ENCODE data around the gene IQGAP3.

The IQGAP3 gene

DNA sequence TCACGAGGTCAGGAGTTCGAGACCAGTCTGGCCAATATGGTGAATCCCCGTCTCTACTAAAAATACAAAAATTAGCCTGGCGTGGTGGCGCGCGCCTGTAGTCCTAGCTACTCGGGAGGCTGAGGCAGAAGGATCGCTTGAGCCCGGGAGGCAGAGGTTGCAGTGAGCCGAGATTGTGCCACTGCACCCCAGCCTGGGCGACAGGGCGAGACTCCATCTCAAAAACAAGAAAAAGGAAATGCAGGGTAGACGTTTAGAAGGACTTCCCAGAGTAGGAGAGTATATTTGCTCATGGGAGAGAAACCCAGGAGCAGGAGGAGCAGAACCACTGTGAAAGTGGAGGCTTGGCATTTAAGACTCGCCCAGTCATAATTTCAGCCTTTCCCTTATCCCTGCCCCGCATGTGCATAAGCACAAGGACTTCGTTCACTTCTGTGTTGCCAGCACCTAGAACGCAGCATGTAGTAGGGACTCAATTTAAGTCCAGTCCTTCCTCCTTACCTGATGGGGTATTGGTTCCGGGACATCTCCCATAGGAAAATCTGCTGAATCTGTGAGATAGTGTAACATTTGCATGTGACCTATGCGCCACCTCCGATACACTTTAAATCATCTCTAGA is 66.6 kb downstream of the IQGAP3 start:
- FAIRE-seq, result no peak

DNA sequence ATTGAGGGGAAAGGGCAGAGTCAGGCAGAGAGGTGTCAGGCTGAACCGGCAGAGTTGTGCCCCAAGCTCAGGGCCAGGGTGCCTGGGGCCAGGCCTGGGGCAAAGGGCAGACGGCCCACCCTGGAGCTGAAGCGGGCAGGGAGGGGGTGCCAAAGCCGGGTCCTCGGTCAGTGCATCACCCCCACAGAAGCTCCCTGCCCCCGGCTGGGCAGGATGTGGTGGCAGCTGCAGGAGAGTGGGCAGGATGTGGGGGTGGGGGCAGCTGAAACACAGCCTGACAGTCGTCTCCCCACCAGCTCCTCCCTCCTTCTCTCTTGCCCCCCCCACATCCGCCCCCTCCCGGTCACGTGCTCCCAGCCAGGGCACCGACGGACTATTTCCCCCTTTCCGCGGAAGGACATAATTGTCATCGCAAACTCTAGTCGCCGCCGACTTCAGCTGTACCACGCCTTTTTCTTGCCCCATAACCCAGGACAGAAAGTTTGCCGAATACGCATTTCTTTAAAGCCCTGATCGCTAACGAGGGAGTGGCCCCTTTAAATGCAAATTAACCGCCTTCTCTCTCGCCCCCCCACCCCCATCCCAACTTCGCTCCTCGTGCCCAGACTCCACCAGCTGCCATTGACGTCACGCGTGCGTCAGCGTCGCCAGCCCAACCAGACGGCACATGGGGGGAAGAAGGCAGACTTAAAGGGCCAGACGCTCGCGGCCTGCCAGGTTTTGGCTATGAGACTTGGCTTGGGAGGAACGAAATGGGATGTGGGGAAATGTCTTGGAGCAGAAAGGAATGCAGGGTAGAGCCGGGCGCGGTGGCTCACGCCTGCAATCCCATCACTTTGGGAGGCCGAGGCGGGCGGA is 67.3 kb downstream of the IQGAP3 start:
- FAIRE-seq, result no peak

DNA sequence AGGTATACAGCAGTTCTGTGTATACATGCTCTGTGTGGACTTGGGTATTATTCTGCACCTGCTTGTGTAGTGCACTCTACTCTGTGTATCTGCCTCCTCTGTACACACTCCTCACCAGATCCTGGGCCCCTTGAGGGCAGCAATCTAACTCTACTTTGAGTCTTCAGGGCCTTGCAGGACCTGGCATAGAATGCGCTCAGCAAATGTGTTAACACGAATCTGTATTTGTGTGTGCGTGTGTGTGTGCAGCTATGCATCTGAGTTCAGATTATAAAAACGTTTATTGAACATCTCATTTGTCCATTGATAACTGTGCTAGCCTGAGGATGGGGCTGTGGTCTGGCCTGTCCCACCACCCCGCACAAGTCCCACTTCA is 67.9 kb downstream of the IQGAP3 start:
- no peak for FAIRE-seq

DNA sequence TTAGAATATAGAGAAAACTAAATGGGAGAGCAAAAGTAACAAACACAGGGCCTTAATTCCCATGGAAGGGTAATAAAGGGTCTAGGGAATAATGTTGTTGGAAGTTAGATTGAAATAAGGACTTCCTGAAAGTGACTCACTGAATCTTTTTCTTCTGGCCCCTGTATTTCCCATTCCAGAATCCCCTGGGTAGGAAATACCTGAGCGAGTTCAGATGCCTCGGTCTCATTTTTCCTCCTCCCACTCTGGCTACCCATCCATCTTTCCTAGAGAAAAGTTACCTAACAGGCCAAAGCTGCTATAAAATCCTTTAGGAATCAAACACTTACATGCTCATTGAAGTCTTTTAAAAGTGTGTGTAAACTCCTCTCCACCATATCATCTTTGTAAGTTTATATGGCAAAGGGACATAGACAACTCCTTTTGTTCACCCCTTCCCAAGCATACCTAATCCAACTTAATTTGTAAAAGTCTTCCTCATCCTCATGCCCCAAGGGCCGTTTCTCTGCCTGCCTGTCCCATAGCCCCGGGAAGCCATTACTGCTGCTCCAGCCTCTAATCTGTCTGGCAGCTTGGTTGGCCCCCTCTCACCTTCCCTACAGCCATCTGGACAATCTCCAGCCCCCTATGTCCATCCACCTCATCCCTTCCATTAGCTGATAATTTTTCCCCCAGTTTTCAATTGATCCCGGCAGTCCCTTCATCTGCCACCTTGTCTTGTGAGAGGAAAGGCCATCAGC is 68.5 kb downstream of the IQGAP3 start:
- no peak for FAIRE-seq

DNA sequence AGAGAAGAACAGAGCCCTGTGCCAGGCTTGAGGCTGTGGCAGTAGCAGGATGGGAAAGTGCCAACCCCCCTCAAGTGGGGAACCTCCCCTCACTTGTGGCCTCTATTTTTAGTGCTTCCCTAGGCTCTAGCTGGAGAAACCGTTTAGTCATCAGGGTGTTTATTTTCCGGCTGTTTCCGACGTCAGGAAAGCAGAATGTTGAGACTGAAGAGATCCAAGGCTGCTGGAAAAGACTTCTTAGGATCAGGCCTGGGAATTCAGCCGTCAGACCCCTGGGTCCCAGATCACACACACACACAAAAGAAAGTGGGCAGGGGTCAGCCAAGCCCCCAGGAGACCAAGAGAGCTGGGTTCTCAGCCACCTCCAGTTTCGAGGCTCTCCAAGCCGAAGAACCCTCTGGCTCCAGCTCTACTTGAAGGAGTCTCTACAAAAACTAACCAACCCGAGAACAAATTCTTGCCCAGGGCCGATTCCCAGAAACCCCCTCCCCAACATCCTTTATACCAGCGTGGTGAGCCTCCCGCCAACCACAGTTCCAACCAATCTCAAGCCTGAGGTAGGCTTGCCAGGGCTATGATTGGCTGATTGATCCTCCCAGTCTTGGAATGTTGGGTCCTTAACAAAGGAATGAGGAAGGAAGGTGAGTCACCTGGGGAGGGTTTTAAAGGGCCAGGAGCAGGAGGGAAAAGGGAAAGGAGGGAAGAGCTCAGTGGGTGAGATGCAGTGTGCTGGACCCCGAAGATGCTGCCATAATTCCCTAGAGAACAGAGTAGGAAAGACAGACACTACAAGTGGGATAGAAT is 69.3 kb downstream of the IQGAP3 start:
- no peak for FAIRE-seq

DNA sequence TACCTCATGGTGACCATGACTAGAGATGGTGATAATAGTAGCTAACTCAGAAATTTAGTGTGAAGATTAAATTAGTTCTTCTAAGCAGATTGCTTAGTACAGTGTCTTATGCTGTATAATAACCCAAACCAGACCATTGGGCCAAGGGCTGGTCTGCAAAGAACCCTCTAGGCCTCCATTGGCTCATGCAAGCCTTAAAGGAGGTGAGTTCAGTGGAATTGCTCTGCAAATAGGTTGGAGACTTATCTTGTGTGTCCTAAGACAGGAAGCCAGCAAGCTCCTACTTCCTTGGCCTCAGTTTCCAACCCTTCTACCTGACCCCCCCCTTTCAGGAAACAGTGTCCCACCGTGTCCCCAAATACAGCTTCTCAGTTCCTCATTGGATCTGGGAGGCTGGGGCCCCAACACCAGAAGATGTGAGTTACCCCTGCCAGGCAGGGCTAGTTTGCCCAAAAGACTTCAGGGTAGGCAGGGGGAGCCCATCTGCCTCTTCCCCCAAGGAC is 69.9 kb downstream of the IQGAP3 start:
- no peak for FAIRE-seq

DNA sequence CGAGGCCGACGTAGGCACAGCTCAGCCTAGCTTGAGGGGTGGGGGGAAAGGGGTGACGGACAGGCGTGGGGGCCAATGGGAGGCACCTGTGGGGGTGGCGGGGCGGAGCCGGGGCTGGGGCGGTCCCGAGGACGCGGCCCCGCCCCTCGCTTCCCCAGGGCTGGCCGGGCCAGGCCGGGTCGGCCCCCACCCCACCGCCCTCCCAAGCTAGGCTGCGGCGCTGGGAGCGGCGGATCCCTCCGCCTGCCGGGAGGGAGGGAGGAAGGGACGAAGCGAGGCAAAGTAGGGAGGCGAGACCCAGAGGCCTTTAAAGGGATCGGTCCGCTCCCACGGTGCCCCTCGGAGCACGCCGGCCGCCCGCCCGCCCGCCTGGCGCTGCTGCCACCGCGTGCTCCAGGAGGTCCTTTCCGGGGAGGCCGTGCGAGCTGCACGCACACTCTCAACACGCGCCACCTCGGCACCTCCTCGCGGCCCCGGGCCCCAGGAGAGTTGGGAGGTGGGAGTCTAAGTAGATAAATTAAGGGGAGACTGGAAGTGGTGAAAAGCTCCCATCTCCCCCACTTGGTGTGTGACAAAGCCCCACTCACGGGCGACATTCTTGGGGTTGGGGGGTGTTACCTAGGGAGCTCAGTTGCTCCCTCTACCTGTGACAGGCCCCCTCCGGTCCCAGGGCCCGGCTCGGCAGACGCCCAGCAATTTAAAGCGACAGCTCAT is 71.4 kb downstream of the IQGAP3 start:
- FAIRE-seq, result no peak

DNA sequence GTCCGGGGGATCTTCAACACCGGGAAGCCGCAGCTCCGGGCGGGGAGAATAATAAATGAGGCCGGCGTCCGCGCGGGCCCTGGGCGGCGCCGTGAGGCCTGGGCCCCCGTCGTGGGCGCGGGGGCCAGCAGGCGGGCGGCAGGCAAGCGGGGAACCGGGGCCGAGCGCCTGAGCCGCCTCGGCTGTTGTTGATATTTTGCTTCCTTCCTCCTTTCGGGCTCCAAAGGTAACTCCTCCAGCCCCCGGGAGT is 71.9 kb downstream of the IQGAP3 start, which contains the start of gene MEF2D:
TSS of gene MEF2D (minus strand) at position 233 of the 250 bp plus-strand sequence. CDS start 17,483 bp downstream, outside the sequence.
- FAIRE-seq, result no peak

DNA sequence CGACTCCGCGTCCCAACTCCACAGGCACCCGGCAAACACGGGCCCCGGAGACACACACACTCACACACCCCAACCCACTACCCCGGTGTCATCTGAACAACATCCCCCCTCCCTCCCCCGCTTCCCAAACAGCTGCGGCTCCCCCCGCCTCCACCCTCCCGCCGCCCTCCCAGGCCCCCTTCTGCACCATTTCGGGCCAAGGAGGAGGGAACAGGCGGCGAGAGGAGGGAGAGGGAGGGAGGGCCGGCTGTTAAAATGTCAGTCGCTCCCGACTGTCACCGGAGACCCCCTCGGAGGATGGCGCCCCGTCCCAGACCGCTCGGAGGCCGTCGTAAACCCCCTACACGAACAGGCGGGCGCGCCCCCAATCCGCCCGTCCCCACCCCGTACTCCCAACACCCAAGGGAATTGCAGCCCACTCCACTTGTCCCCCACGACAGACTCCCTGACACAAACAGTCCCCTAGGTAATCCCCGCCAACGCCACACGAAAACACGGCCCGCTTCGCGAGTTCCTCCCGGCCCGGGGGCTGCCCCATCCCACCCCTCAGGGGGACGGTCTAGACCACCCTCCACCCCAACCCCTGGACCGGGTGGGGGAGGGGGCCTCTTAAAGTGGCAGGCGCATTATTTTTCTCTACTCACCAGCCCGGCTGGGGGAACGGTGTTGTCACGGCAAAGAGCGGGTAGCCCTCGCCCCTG is 72.4 kb downstream of the IQGAP3 start:
- FAIRE-seq, result no peak

DNA sequence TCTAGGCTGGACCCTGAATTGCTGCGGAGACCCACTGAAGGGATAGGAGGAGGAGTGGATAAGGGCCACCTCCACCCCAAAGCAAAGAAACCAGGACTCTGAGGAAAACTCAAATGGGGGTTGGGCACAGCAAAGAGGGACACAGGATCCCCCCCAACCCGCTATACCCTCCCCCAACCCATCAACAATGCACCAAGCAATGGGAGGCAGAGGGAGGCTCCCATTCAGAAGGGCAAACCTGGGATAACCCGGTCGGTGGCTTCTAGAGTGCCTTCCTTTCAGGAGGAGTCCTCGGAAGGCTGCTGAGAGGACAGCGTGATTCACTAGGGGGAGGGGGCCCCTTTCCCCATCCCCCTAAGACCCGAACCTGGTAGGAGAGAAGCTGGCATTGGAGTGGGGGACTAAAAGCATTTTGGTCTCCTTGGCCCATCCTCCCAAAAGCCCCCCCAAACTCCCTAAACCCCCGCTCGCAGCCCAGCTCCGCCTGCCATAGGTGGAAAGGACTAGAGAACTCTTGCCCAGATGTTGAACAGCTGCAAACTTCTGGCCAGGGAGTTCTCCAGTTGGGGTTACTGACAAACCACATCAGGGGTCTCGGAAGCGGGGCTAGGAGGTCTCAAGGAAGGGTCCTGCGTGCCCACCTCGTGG is 73.0 kb downstream of the IQGAP3 start:
- no peak for FAIRE-seq

DNA sequence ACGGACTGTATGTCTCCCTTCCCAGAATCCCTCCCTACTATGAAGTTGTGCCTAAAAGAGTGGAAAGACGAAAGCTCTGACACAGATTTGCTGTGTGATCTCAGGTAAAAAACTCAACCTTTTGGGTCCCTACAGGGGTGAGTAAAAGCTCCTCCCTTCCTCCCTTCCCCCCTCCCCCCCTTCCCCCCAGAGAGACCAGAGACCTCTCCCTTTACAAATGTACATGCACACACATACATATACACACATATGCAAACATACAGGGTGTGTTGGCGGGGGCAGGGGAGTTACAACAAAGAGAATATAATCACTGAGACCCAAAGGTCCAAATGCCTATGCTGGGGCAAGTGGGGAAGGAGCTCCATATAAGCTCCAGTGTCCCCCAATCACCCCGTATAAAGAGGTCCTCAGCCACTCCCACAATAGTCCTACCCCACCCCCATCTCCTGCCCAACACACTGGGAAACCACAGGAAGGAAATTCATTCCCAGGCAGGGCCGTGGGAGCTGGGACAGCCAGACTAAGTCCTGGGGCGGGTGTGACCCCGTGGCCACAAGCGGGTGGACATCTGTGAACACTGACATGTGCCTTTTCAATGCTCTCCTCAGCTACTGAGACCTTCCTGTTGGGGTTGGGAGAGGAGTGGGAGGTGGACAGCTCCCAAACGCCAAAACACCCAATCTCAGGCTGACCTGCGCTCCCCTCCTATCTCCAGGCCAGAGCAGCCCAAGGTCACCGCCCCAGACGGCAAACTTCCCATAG is 73.8 kb downstream of the IQGAP3 start:
- FAIRE-seq, result no peak

DNA sequence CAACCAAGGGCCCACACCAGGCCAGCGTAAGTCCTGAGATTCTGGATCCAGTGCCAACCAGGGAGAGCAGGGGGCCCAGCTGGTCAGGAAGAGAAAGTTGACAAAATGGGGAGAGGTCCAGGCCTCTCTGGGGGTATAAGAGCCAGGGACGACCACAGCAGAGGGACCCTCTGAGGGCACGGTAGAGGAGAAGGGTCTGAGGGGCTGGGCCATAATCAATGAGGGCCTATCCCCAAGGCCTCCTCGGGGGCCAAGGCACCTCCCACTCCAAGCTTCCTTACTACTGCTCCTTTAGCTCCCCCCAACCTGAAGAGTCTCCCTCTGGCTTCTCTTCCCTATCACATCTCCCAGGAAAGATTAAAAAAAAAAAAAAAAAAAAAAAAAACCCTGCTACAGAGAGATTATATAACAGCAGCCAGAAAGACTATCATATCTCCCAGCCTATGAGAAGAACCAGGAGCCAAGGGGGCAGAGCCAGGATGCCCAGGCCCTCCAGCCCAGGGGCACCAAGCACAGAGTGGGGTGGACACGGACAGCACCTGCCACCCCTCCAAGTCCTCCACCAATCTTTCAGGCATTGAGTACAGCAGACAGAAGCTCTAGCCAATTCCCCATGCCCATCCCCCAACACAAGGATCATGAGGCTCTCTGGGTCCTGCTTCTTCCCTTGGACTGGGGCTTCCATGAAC is 74.5 kb downstream of the IQGAP3 start:
- no peak for FAIRE-seq

DNA sequence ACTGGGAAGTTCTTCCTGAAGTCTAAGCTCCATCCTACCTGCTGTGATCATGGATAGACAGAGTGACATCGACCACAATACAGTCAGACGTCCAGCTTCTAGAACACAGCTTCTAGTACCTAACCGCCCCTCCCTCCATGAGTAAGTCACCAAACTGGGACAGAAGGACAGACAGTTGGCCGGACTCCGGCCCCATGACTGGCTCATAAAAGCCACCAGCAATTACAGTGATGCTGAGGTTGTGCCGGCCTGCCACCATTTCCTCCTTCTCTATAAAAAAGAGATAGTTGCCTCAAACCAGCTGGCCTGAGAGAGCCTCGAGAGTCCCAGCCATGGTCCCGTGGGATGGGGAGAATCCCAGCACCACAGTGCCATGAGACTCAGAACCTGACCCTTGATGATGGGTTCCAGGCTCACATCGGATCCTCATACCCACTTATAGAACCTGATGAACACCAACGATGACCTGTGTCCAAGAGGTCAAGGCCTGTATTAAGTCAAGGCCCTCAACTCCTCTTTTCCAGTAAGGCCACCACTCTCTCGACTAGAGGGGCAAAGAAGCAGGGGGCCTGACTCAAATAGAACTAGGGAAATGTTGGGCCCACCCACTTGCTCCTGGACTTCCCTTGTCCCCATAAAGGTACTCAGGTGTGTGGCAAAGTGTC is 75.2 kb downstream of the IQGAP3 start:
- no peak for FAIRE-seq

DNA sequence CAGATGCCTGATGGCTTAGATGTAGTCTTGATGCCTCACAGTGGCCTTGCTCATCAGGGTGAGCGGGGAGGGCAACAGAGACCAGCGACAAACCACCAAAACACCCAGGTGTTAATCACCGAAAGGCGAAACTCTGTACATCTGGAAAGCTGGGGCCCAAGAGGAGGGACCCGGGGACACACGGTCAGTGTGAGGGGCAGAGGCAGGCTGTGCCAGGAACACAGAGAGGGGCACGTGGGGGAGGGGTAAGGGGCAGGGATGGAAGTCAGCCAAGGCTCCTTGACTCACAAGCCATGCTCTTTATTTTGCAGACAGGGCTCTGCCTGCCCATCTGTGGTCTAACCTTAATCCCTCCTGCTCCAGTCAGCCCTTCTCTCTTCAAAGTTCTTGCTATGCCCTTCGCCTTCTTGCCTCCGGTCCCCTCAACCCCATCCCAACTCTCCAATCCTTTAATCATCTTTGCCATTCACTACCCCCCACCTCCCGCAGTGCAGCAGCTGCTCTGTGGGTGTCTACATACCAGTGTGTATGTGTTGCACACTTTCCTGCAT is 76.1 kb downstream of the IQGAP3 start:
- no peak for FAIRE-seq

DNA sequence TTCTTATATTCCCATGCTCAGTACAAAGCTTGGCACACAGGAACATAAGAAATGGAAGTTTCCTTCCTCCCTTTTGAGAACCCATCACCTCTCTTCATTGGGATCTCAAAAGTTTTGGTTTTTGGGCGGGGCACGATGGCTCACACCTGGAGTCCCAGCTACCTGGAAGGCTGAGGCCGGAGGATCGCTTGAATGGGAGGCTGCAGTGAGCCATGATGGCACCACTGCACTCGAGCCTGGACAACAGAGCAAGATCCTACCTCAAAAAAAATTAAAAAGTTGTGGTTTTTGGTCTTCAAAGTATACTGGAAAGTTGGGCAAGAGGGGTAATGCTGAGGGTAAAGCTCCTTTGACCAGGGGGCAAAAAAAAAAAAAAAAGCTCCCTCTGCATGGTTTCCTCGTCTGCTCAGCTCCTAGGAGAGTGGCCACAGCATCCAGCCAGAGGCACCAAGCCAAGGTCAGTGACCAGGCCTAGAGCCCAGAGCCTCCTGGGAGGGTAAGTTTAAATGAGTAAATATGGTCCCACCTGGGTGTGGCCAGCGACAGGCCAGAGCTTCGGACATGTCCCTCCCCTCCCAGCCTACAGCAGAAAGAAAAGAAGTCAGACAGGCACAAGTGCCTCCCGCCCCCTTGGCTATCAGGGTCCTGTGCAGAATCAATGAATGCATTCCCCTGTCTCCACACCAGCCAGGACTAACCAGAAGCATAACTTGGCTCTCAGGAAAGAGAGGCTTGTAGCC is 76.8 kb downstream of the IQGAP3 start:
- FAIRE-seq, result no peak

DNA sequence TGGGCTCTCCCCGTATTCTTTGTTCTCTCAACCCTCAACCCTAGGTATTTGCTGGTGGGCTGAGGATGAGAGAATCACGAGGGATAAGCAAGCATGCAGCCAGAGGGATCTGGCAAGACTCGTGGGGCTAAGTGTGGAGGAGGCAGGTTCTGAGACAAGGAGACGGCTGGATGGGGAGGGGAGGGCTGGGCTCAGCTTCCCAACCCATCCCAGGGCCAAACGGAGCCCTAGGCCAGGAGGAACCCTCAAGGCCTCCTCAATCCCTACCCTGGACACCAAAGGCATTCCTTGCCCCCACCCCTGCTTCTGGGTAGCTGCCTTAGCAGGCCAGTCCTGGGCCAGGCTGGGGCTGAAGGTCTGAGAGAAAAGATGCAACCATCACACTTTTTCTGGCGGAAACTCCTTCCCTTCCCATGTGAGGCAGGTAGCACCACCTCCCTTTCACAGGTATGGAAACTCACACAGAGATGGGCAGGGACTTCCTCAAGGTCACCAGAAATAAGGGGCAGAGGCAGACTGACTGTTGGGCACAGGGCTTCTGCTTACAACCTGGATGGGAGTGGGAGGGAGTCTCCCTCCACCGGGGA is 78.0 kb downstream of the IQGAP3 start:
- FAIRE-seq, result no peak

DNA sequence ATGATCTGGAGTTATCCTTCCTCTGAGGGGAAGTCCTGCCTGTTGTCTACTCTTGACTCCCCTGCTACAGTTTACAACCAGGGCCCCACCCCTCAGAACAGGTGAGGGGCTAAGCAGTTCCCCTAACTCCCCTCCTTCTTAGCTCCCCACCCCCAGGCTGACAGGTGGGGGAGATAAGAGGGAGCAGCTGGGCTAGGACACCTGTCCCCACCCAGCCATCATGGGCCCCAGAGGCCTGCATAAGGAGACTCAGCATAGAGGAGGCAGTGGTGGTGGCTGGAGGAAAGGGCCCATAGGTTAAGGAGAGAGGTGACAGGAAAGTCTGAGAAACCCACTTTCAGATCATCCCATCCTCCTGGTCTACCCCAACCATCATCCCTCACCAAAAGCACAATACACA is 78.6 kb downstream of the IQGAP3 start:
- FAIRE-seq, result no peak

DNA sequence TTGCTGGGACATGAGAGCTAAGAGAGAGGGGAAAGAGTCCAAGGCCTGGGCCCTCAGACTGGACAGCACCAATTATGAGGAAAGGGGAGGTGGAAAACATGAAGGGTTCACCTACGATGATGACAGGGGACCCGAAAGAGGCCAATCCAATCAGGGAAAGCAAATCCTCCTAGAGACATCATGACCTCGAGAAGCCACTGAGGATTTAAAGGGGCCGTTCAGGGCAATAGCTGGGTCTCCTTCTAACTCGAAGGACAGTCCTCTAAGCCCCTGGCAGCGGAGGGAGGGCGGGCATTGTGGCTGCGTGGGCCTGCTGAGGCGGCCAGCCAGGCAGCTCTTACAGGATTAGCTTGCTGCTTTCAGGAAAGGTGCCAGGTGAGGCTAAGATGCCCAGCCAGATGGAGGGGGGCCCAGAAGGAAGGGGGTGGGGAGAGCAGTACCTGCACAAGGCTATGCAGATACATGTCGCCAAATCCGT is 79.2 kb downstream of the IQGAP3 start:
- no peak for FAIRE-seq
